Keratinocyte (primary cell): ENCODE data around the gene ADM2.

ENCODE experiments used
- CTCF ChIP-seq, 3 experiments: IDR thresholded peaks in 1 of 3; conservative IDR thresholded peaks in 1 of 3; optimal IDR thresholded peaks in 1 of 3; 2 replicates in 2 of 3; 3 replicates in 1 of 3; pipeline versions ENCODE3 to v1.5.1; 2011; ENCODE audit warnings: low read length in 3 of 3, mild to moderate bottlenecking in 3 of 3, moderate library complexity in 2 of 3, control low read depth in 1 of 3, inconsistent platforms in 1 of 3; ENCODE audit not compliant: insufficient read depth in 2 of 3; ENCODE audit errors: extremely low read depth in 1 of 3
- EZH2 ChIP-seq: IDR thresholded peaks from one replicate; pipeline ENCODE4 v1.6.1; 2012; ENCODE audit warnings: inconsistent platforms, mild to moderate bottlenecking, low read length, moderate library complexity

DNA sequence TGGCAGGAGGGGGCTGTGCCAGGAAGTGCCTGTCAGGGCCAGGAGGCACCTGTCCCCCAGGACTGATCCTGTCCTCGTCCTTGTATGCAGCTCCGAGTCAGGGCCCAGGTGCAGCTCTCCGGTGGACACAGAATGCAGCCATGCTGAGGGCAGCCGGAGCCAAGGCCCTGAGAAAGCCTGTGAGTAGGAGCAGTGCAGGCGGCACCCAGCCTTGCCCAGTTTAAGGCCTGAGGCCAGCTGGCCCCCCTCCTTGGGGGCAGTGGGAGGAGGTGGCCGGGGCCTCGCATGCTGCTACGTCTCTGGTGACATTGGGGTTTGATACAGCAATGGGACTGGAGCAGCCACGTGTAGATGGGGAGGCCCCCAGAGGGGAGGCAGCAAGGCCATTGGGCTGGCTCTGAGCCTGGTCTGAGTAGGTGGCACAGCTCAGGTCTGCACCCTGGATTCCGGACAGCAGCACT is 41.4 kb upstream of the ADM2 start:
- TF ChIP-seq CTCF (optimal IDR thresholded peaks at IDR 0.05 in 1 of 3, IDR thresholded peaks at IDR 0.05 in 1 of 3, conservative IDR thresholded peaks at IDR 0.05 in 1 of 3; ENCODE audit: extremely low read depth in 1 of 3, insufficient read depth in 2 of 3, low read length in 3 of 3) = no peak
- no peak for TF ChIP-seq EZH2
